ENCODE data around the gene FOXO3. TPM values are rescaled to one million over a fixed set of nuclear protein-coding genes. Genes with fewer than 3 reads are reported as not detected.
"Not testable (repeated sequence)": the region's sequence is repeated elsewhere in the genome, so short reads cannot be mapped to it uniquely, and the experiment has no call there.

FOXO3 gene
- total RNA-seq, 1 donor: 80.0 TPM

- DNase-seq (ENCODE audit: low read depth in 2 of 3, low spot score in 2 of 3): no peak
Measured at GRCh38 chr6:108654465-108655106, 93.9 kb downstream of the FOXO3 start.

- no peak for DNase-seq (ENCODE audit: low read depth in 2 of 3, low spot score in 2 of 3)
Measured at GRCh38 chr6:108655806-108656651, 95.3 kb downstream of the FOXO3 start.

- DNase-seq (ENCODE audit: low read depth in 2 of 3, low spot score in 2 of 3): no peak
Measured at GRCh38 chr6:108656836-108657235, 96.1 kb downstream of the FOXO3 start.

GRCh38 chr6:108658174-108658573, 97.5 kb downstream of the FOXO3 start:
- no peak for DNase-seq (ENCODE audit: low read depth in 2 of 3, low spot score in 2 of 3)

- not testable (repeated sequence) for DNase-seq (ENCODE audit: low read depth in 2 of 3, low spot score in 2 of 3)
Measured at GRCh38 chr6:108658785-108659184, 98.1 kb downstream of the FOXO3 start.

- DNase-seq (ENCODE audit: low read depth in 2 of 3, low spot score in 2 of 3): no peak
Measured at GRCh38 chr6:108660251-108660650, 99.5 kb downstream of the FOXO3 start.

- DNase-seq (ENCODE audit: low read depth in 2 of 3, low spot score in 2 of 3): no peak
Measured at GRCh38 chr6:108661430-108661829, 100.7 kb downstream of the FOXO3 start.

- no peak for DNase-seq (ENCODE audit: low read depth in 2 of 3, low spot score in 2 of 3)
Measured at GRCh38 chr6:108661982-108662381, 101.3 kb downstream of the FOXO3 start.

GRCh38 chr6:108662702-108663101, 102.0 kb downstream of the FOXO3 start:
- no peak for DNase-seq (ENCODE audit: low read depth in 2 of 3, low spot score in 2 of 3)

- DNase-seq (ENCODE audit: low read depth in 2 of 3, low spot score in 2 of 3): not testable (repeated sequence)
Measured at GRCh38 chr6:108663494-108664064, 102.9 kb downstream of the FOXO3 start.

- DNase-seq (ENCODE audit: low read depth in 2 of 3, low spot score in 2 of 3): no peak
Measured at GRCh38 chr6:108665495-108666196, 104.9 kb downstream of the FOXO3 start.

- DNase-seq (ENCODE audit: low read depth in 2 of 3, low spot score in 2 of 3): no peak
Measured at GRCh38 chr6:108666656-108667260, 106.0 kb downstream of the FOXO3 start.

GRCh38 chr6:108667993-108668392, 107.3 kb downstream of the FOXO3 start:
- DNase-seq (ENCODE audit: low read depth in 2 of 3, low spot score in 2 of 3): no peak

- no peak for DNase-seq (ENCODE audit: low read depth in 2 of 3, low spot score in 2 of 3)
Measured at GRCh38 chr6:108669673-108670072, 109.0 kb downstream of the FOXO3 start.

GRCh38 chr6:108671175-108671574, 110.5 kb downstream of the FOXO3 start:
- no peak for DNase-seq (ENCODE audit: low read depth in 2 of 3, low spot score in 2 of 3)

GRCh38 chr6:108671790-108672189, 111.1 kb downstream of the FOXO3 start:
- no peak for DNase-seq (ENCODE audit: low read depth in 2 of 3, low spot score in 2 of 3)

GRCh38 chr6:108672641-108673040, 111.9 kb downstream of the FOXO3 start:
- DNase-seq (ENCODE audit: low read depth in 2 of 3, low spot score in 2 of 3): no peak

- DNase-seq (ENCODE audit: low read depth in 2 of 3, low spot score in 2 of 3): no peak
Measured at GRCh38 chr6:108673153-108673552, 112.4 kb downstream of the FOXO3 start.

- DNase-seq (ENCODE audit: low read depth in 2 of 3, low spot score in 2 of 3): no peak
Measured at GRCh38 chr6:108673602-108674001, 112.9 kb downstream of the FOXO3 start.
